Left forelimb (tissue), 1 donor: ENCODE results near the gene NAT14.

Experiments
- DNase-seq: peaks from one replicate; pipeline ENCODE4 v3.0.0-alpha.2; 2018; ENCODE audit warnings: low spot score

Gene NAT14

DNA sequence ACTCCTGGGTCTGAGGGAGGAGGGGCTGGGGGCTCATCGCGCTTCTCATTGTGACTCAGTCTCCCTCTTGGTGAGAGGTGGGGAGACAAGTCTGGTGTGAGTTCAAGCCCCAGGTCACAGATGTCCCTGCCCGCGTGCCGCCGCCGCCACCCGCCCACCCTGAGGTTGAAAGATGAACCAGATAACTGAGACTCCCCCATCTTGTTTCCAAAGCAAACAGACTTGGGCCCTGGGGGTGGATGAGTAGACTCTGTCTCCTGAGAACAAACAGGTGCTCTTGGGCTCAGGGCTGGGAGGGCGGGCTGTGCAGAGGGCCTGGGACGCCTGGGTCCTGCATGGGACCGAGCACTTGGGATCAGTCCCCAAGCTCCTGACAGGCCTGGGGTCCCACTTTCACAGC, 51.4 kb downstream of the NAT14 start:
- DNase-seq = no peak
